ENCODE results near the gene PCNX3.
"Not testable (repeated sequence)": the region's sequence is repeated elsewhere in the genome, so short reads cannot be mapped to it uniquely, and the experiment has no call there.

PCNX3 gene

GRCh38 chr11:65654375-65655349 is 39.1 kb downstream of the PCNX3 start:
- no peak for DNase-seq (ENCODE audit: low read depth in 3 of 3)

- no peak for DNase-seq (ENCODE audit: low read depth in 3 of 3)
Measured at GRCh38 chr11:65655570-65656332, 40.2 kb downstream of the PCNX3 start.

- DNase-seq (ENCODE audit: low read depth in 3 of 3), result no peak
Measured at GRCh38 chr11:65657426-65657825, 41.9 kb downstream of the PCNX3 start.

- no peak for DNase-seq (ENCODE audit: low read depth in 3 of 3)
Measured at GRCh38 chr11:65658174-65659021, 42.8 kb downstream of the PCNX3 start.

GRCh38 chr11:65660038-65660437 is 44.5 kb downstream of the PCNX3 start:
- DNase-seq (ENCODE audit: low read depth in 3 of 3), result no peak

- not testable (repeated sequence) for DNase-seq (ENCODE audit: low read depth in 3 of 3)
Measured at GRCh38 chr11:65660908-65661307, 45.3 kb downstream of the PCNX3 start.

- DNase-seq (ENCODE audit: low read depth in 3 of 3), result no peak
Measured at GRCh38 chr11:65661599-65662246, 46.1 kb downstream of the PCNX3 start.

GRCh38 chr11:65662247-65662798 is 46.7 kb downstream of the PCNX3 start:
- DNase-seq (ENCODE audit: low read depth in 3 of 3), result no peak

GRCh38 chr11:65662799-65663638 is 47.4 kb downstream of the PCNX3 start, which contains the start of gene RELA:
TSS of gene RELA (minus strand) at chr11:65662916. CDS start at chr11:65662832, 84 bp downstream.
- peak; percentile 71 to 89 (median 83) for DNase-seq (ENCODE audit: low read depth in 3 of 3)

- peak in 1 of 3 experiments; percentile 57 for DNase-seq (ENCODE audit: low read depth in 3 of 3)
Measured at GRCh38 chr11:65663639-65664200, 48.1 kb downstream of the PCNX3 start.

- DNase-seq (ENCODE audit: low read depth in 3 of 3), result no peak
Measured at GRCh38 chr11:65672180-65672860, 56.7 kb downstream of the PCNX3 start.

- DNase-seq (ENCODE audit: low read depth in 3 of 3), result no peak
Measured at GRCh38 chr11:65672982-65673381, 57.4 kb downstream of the PCNX3 start.

- no peak for DNase-seq (ENCODE audit: low read depth in 3 of 3)
Measured at GRCh38 chr11:65680192-65680743, 64.7 kb downstream of the PCNX3 start.

- DNase-seq (ENCODE audit: low read depth in 3 of 3), result not testable (repeated sequence)
Measured at GRCh38 chr11:65683480-65683879, 67.9 kb downstream of the PCNX3 start.

- DNase-seq (ENCODE audit: low read depth in 3 of 3), result no peak
Measured at GRCh38 chr11:65685981-65686380, 70.4 kb downstream of the PCNX3 start.
